Ectodermal cell (in vitro differentiated cells): ENCODE measurements around the gene KIAA0825.

Experiments
- H3K27ac ChIP-seq: 2 replicates; pipeline ENCODE4 v1.7.0; 2013; ENCODE audit warnings: mild to moderate bottlenecking, low read depth, low read length; ENCODE audit not compliant: insufficient read depth, poor library complexity, severe bottlenecking
- H3K27me3 ChIP-seq: 2 replicates; pipeline ENCODE4 v1.7.0; 2013; ENCODE audit warnings: mild to moderate bottlenecking, low read length; ENCODE audit not compliant: insufficient read depth, control insufficient read depth, poor library complexity, severe bottlenecking
- H3K36me3 ChIP-seq: one replicate; pipeline ENCODE4 v1.7.0; 2013; ENCODE audit warnings: low read length; ENCODE audit not compliant: control insufficient read depth, insufficient read depth
- H3K4me1 ChIP-seq: one replicate; pipeline ENCODE4 v1.7.0; 2013; ENCODE audit warnings: low read length; ENCODE audit not compliant: control insufficient read depth, insufficient read depth
- H3K4me3 ChIP-seq: 2 replicates; pipeline ENCODE4 v1.7.0; 2013; ENCODE audit warnings: low read depth, low read length, control low read depth; ENCODE audit not compliant: insufficient read depth
- H3K9me3 ChIP-seq: 2 replicates; pipeline ENCODE4 v1.7.0; 2013; ENCODE audit warnings: mild to moderate bottlenecking, low read length, moderate library complexity; ENCODE audit not compliant: control insufficient read depth
- WGBS, 2 experiments: methylation state at CpG; one replicate each; pipeline ENCODE4 v1.1.7; 2013; ENCODE audit warnings: missing lambda C conversion rate in 2 of 2; 5-methylcytosine and 5-hydroxymethylcytosine counted together

The KIAA0825 gene

GRCh38 chr5:94508461-94509148, 109.8 kb downstream of the KIAA0825 start:
- WGBS, 2 experiments, result 77 to 93% methylated on average over 4 of the region's 4 CpGs
- H3K4me1 ChIP-seq, result no peaks in the 10 kb centered on the region
- H3K36me3 ChIP-seq, result no peaks in the 10 kb centered on the region
- H3K4me3 ChIP-seq, result no peak overlapping the region
- no peak overlapping the region for H3K27ac ChIP-seq
- no peaks in the 10 kb centered on the region for H3K9me3 ChIP-seq
- no peaks in the 10 kb centered on the region for H3K27me3 ChIP-seq

GRCh38 chr5:94505327-94506068, 112.9 kb downstream of the KIAA0825 start:
- Histone ChIP-seq H3K27me3 (no peaks in the 10 kb centered on the region), H3K9me3 (no peaks in the 10 kb centered on the region), H3K27ac (no peak overlapping the region), H3K36me3 (no peaks in the 10 kb centered on the region), H3K4me1 (no peaks in the 10 kb centered on the region), H3K4me3 (no peak overlapping the region)
- 86 to 90% methylated on average over 3 of the region's 3 CpGs for WGBS, 2 experiments

- H3K27me3 ChIP-seq, result no peaks in the 10 kb centered on the region
- H3K36me3 ChIP-seq, result no peaks in the 10 kb centered on the region
- WGBS, 2 experiments, result 100% methylated on average over 1 of the region's 1 CpG
- H3K27ac ChIP-seq, result no peak overlapping the region
- H3K4me1 ChIP-seq, result no peaks in the 10 kb centered on the region
- H3K9me3 ChIP-seq, result no peaks in the 10 kb centered on the region
- H3K4me3 ChIP-seq, result no peak overlapping the region
Observed at GRCh38 chr5:94503677-94504076, 114.7 kb downstream of the KIAA0825 start.

- no peaks in the 10 kb centered on the region for H3K4me1 ChIP-seq
- no peaks in the 10 kb centered on the region for H3K36me3 ChIP-seq
- no peaks in the 10 kb centered on the region for H3K9me3 ChIP-seq
- 58 to 83% methylated on average over 1 of the region's 1 CpG for WGBS, 2 experiments
- no peaks in the 10 kb centered on the region for H3K27me3 ChIP-seq
- H3K4me3 ChIP-seq, result no peak overlapping the region
- no peak overlapping the region for H3K27ac ChIP-seq
Observed at GRCh38 chr5:94501365-94501764, 117.0 kb downstream of the KIAA0825 start.

DNA sequence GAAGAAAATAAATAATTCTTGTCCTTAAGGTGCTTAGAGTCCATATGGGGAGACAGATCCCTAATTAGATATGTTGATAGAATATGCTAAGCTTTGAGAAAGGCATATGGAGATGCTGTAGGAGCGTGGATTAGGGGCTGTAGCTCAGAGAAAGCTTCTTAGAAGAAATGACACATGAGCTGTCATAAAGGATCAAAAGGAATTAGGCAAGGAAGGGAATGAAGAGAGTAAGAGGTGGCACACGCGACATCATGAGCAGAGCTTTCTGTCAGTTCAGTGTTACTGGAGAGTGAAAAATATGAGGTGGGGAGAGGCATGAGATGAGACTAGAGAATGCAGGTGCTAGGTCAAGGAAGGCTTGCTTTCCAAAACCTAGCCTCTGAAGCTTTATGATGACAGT, 118.6 kb downstream of the KIAA0825 start:
- no peaks in the 10 kb centered on the region for H3K36me3 ChIP-seq
- no peak overlapping the region for H3K27ac ChIP-seq
- no peaks in the 10 kb centered on the region for H3K27me3 ChIP-seq
- H3K4me3 ChIP-seq, result no peak overlapping the region
- 95 to 97% methylated on average over 3 of the region's 3 CpGs for WGBS, 2 experiments
- no peaks in the 10 kb centered on the region for H3K4me1 ChIP-seq
- H3K9me3 ChIP-seq, result no peaks in the 10 kb centered on the region

DNA sequence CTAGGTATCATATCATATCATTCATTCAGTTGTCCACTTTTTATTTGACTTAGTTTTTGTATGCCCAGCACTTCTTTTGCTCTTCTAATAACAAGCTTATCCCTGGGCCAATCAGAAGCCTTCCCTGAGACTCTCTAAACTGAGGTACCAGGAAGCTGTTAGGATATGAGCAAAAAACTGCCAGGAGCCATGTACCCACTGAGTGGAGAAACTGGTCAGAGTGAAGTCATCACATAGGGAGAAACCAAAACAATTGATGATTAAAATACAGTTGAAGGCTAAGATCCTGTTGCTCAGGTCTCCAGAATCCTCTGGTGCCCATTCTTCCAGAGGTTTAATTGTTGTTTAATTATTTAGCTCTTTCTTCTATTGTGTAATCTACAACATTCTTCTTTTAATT, 120.2 kb downstream of the KIAA0825 start:
- no peaks in the 10 kb centered on the region for H3K36me3 ChIP-seq
- no peak overlapping the region for H3K27ac ChIP-seq
- H3K9me3 ChIP-seq, result no peaks in the 10 kb centered on the region
- no peak overlapping the region for H3K4me3 ChIP-seq
- no peaks in the 10 kb centered on the region for H3K27me3 ChIP-seq
- H3K4me1 ChIP-seq, result no peaks in the 10 kb centered on the region

DNA sequence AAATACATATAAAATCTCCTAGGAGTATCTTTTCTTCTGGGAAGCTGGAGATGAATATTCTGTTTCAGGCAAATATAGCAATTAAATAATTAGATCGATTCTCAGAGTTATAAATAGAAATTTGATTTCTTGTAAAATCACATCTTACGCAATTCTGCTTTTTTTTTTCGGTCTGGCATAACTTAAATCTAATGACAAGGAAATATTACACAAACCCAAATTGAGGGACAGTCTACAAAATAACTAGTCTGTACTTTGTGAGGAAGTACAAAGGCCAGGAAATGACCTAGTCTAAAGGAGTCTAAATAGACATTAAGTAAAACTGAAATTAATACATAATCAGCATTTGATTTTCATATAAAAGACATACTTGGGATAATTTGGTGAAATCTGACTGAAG, 133.3 kb downstream of the KIAA0825 start:
- WGBS, 2 experiments, result 100% methylated on average over 3 of the region's 3 CpGs; no CpG with 5 or more reads in 1 of the 2 experiments
- Histone ChIP-seq H3K4me3 (no peak overlapping the region), H3K9me3 (no peaks in the 10 kb centered on the region), H3K4me1 (no peaks in the 10 kb centered on the region), H3K27me3 (no peaks in the 10 kb centered on the region), H3K27ac (no peak overlapping the region), H3K36me3 (no peaks in the 10 kb centered on the region)

DNA sequence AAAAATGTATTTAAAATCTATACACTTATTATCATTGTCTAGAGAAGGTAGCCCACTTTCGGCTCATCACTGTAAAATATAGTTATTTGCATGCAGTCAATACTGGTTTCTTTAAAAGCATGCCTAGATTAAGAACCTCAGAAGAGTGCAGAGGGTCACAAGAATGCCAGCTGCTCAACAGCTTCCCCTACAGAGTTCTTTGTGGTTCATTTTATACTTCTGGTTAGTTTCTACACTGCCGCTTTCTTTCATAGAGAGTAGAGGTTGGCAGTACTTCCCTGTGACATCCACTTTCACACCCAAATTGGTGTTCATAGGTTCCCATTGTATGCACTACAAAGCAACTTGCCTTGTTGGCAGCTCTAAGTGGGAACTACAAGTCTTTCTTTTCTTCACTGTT, 137.3 kb downstream of the KIAA0825 start:
- no peak overlapping the region for H3K27ac ChIP-seq
- no peaks in the 10 kb centered on the region for H3K9me3 ChIP-seq
- no peaks in the 10 kb centered on the region for H3K27me3 ChIP-seq
- H3K4me3 ChIP-seq, result no peak overlapping the region
- no peaks in the 10 kb centered on the region for H3K36me3 ChIP-seq
- H3K4me1 ChIP-seq, result no peaks in the 10 kb centered on the region
- 96 to 100% methylated on average over 1 to 2 of the region's 2 CpGs for WGBS, 2 experiments

- Histone ChIP-seq H3K27me3 (no peaks in the 10 kb centered on the region), H3K27ac (no peak overlapping the region), H3K36me3 (no peaks in the 10 kb centered on the region), H3K4me1 (no peaks in the 10 kb centered on the region), H3K9me3 (no peaks in the 10 kb centered on the region), H3K4me3 (no peak overlapping the region)
- WGBS, 2 experiments, result no CpG with 5 or more reads among the region's 1 CpG
Observed at GRCh38 chr5:94480486-94480885, 137.9 kb downstream of the KIAA0825 start.

- Histone ChIP-seq H3K9me3 (no peaks in the 10 kb centered on the region), H3K27me3 (no peaks in the 10 kb centered on the region), H3K27ac (no peak overlapping the region), H3K36me3 (no peaks in the 10 kb centered on the region), H3K4me3 (no peak overlapping the region), H3K4me1 (no peaks in the 10 kb centered on the region)
Observed at GRCh38 chr5:94473936-94474335, 144.5 kb downstream of the KIAA0825 start.
